Measurements from ENCODE around the gene GANAB. TPM values are rescaled to one million over a fixed set of nuclear protein-coding genes. Genes with fewer than 3 reads are reported as not detected.

The GANAB gene
- total and polyA plus RNA-seq, 2 of the 13 experiments (the other 11 are each of a cell fraction or from before 2014, with no cell fraction given): 99.5 to 234 TPM

DNA sequence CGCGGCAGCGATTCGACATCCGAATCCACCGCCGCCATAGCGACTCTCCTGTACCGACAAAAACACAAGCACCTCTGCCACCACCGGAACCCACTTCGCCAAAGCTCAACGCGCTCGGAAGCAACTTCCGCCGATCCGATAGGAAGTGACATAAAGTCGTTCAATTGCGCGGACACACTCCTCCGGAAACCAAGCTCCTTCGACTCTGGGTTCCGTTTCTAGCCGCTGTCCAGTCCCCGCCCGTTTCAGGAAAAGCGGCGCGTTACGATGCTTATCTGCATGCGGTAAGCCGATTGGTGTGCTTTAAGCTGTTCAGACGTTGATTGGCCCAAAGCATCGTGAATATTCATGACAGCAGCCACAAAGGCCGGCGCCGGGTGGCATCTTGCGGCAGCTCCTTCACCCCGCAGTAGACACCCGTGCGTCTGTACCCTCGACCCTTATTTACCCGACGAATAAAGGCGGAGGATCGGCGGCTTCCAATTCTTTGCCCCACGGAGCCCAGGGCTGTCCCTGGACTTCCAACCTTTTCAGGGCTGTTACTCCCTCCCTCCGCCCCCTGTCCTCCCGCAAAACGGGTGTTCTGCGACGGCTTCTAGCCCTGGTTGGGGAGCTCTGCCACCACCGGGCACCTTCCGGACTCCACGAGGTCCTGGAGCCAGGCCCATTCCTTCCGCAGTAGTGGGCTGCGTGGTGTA lies 54.8 kb downstream of the GANAB start, which contains the start of gene TUT1 (continued):
- TF ChIP-seq MXD4 (CRISPR knock-in tag; IDR thresholded peaks at IDR 0.05): peak; percentile 88
- TF ChIP-seq TOPORS (CRISPR knock-in tag; IDR thresholded peaks at IDR 0.05): peak; percentile 92
- peak; percentile 83; the same call in 1 of the 2 replicates for TF ChIP-seq MIER2 (CRISPR knock-in tag; IDR thresholded peaks at IDR 0.05)
- no peak for TF ChIP-seq ZMYM2 (CRISPR knock-in tag; IDR thresholded peaks at IDR 0.05)
- peak; percentile 43; the same call in 1 of the 2 replicates for TF ChIP-seq ZFY (CRISPR knock-in tag; IDR thresholded peaks at IDR 0.05)
- peak; percentile 83; the same call in 1 of the 2 replicates for TF ChIP-seq REL (CRISPR knock-in tag; conservative IDR thresholded peaks at IDR 0.05)
- TF ChIP-seq ZNF773 (CRISPR knock-in tag; IDR thresholded peaks at IDR 0.05; ENCODE audit: borderline replicate concordance): 0 out of 2 replicates have a peak, but pooled peaks have one; percentile 15
- no peak for TF ChIP-seq SALL2 (CRISPR knock-in tag; IDR thresholded peaks at IDR 0.05)
- TF ChIP-seq RCOR2 (CRISPR knock-in tag; IDR thresholded peaks at IDR 0.05): no peak
- peak; percentile 81; the same call in 1 of the 2 replicates for TF ChIP-seq GTF3A (CRISPR knock-in tag; conservative IDR thresholded peaks at IDR 0.05)
- TF ChIP-seq FOSL1 (CRISPR knock-in tag; IDR thresholded peaks at IDR 0.05; ENCODE audit: borderline replicate concordance): no peak
- TF ChIP-seq, protein P1, sequence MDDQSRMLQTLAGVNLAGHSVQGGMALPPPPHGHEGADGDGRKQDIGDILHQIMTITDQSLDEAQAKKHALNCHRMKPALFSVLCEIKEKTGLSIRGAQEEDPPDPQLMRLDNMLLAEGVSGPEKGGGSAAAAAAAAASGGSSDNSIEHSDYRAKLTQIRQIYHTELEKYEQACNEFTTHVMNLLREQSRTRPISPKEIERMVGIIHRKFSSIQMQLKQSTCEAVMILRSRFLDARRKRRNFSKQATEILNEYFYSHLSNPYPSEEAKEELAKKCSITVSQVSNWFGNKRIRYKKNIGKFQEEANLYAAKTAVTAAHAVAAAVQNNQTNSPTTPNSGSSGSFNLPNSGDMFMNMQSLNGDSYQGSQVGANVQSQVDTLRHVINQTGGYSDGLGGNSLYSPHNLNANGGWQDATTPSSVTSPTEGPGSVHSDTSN (CRISPR knock-in tag; IDR thresholded peaks at IDR 0.05; ENCODE audit: borderline replicate concordance): no peak
- TF ChIP-seq HDAC6 (IDR thresholded peaks at IDR 0.05; ENCODE audit: low read depth, low read length): no peak
- TF ChIP-seq, protein P2, sequence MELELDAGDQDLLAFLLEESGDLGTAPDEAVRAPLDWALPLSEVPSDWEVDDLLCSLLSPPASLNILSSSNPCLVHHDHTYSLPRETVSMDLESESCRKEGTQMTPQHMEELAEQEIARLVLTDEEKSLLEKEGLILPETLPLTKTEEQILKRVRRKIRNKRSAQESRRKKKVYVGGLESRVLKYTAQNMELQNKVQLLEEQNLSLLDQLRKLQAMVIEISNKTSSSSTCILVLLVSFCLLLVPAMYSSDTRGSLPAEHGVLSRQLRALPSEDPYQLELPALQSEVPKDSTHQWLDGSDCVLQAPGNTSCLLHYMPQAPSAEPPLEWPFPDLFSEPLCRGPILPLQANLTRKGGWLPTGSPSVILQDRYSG (CRISPR knock-in tag; IDR thresholded peaks at IDR 0.05): no peak
- no peak for TF ChIP-seq KLF13 (CRISPR knock-in tag; IDR thresholded peaks at IDR 0.05)
- no peak for TF ChIP-seq SCMH1 (CRISPR knock-in tag; IDR thresholded peaks at IDR 0.05; ENCODE audit: borderline replicate concordance)
- TF ChIP-seq POLR2G (IDR thresholded peaks at IDR 0.05; ENCODE audit: low read depth, low read length): peak; percentile 95
- no peak; the same call in 1 of the 2 replicates for TF ChIP-seq MED13 (CRISPR knock-in tag; IDR thresholded peaks at IDR 0.05)
- TF ChIP-seq, protein P3, sequence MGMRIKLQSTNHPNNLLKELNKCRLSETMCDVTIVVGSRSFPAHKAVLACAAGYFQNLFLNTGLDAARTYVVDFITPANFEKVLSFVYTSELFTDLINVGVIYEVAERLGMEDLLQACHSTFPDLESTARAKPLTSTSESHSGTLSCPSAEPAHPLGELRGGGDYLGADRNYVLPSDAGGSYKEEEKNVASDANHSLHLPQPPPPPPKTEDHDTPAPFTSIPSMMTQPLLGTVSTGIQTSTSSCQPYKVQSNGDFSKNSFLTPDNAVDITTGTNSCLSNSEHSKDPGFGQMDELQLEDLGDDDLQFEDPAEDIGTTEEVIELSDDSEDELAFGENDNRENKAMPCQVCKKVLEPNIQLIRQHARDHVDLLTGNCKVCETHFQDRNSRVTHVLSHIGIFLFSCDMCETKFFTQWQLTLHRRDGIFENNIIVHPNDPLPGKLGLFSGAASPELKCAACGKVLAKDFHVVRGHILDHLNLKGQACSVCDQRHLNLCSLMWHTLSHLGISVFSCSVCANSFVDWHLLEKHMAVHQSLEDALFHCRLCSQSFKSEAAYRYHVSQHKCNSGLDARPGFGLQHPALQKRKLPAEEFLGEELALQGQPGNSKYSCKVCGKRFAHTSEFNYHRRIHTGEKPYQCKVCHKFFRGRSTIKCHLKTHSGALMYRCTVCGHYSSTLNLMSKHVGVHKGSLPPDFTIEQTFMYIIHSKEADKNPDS (CRISPR knock-in tag; IDR thresholded peaks at IDR 0.05): no peak
- TF ChIP-seq ZNF703 (CRISPR knock-in tag; IDR thresholded peaks at IDR 0.05; ENCODE audit: borderline replicate concordance): no peak
- no peak for TF ChIP-seq SNRNP70 (IDR thresholded peaks at IDR 0.05; ENCODE audit: low read depth, low read length)
- no peak for TF ChIP-seq KAT2B (IDR thresholded peaks at IDR 0.05; ENCODE audit: borderline replicate concordance, low read depth, low read length)
- TF ChIP-seq, protein P4, sequence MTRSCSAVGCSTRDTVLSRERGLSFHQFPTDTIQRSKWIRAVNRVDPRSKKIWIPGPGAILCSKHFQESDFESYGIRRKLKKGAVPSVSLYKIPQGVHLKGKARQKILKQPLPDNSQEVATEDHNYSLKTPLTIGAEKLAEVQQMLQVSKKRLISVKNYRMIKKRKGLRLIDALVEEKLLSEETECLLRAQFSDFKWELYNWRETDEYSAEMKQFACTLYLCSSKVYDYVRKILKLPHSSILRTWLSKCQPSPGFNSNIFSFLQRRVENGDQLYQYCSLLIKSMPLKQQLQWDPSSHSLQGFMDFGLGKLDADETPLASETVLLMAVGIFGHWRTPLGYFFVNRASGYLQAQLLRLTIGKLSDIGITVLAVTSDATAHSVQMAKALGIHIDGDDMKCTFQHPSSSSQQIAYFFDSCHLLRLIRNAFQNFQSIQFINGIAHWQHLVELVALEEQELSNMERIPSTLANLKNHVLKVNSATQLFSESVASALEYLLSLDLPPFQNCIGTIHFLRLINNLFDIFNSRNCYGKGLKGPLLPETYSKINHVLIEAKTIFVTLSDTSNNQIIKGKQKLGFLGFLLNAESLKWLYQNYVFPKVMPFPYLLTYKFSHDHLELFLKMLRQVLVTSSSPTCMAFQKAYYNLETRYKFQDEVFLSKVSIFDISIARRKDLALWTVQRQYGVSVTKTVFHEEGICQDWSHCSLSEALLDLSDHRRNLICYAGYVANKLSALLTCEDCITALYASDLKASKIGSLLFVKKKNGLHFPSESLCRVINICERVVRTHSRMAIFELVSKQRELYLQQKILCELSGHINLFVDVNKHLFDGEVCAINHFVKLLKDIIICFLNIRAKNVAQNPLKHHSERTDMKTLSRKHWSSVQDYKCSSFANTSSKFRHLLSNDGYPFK (CRISPR knock-in tag; IDR thresholded peaks at IDR 0.05; ENCODE audit: borderline replicate concordance): peak; percentile 87
- TF ChIP-seq ZNF367 (CRISPR knock-in tag; IDR thresholded peaks at IDR 0.05; ENCODE audit: borderline replicate concordance): no peak
